ENCODE measurements around the gene TCIRG1.
"Not testable (repeated sequence)": the region's sequence is repeated elsewhere in the genome, so short reads cannot be mapped to it uniquely, and the experiment has no call there.

The TCIRG1 gene

GRCh38 chr11:68090287-68090686, 51.5 kb downstream of the TCIRG1 start:
- ChIA-PET CTCF (interaction anchor here (1.2 to 5.0 kb wide), 2 partner anchors 9 kb away, joined by 3 to 25 read pairs; no protein-coding TSS in a partner anchor), POLR2A (no interaction called here)
- TF ChIP-seq CTCF (IDR thresholded peaks at IDR 0.05; ENCODE audit: control extremely low read depth, extremely low read depth, low read depth, missing control alignments): no peak
- no peak for DNase-seq (ENCODE audit: extremely low spot score)

- ChIA-PET POLR2A (no interaction called here), CTCF (interaction anchor here (1.2 to 5.0 kb wide), 2 partner anchors 9 to 10 kb away, joined by 3 to 25 read pairs; no protein-coding TSS in a partner anchor)
- DNase-seq (ENCODE audit: extremely low spot score): peak; percentile 40
- TF ChIP-seq CTCF (IDR thresholded peaks at IDR 0.05; ENCODE audit: control extremely low read depth, extremely low read depth, low read depth, missing control alignments): no peak
Observed at GRCh38 chr11:68090706-68091105, 51.9 kb downstream of the TCIRG1 start.

GRCh38 chr11:68092411-68092810, 53.6 kb downstream of the TCIRG1 start:
- TF ChIP-seq CTCF (IDR thresholded peaks at IDR 0.05; ENCODE audit: control extremely low read depth, extremely low read depth, low read depth, missing control alignments): no peak
- ChIA-PET CTCF (interaction anchor here (0.9 to 1.4 kb wide), 5 partner anchors 11 to 114 kb away, joined by 3 to 4 read pairs (median 3); no protein-coding TSS in a partner anchor), POLR2A (no interaction called here)
- DNase-seq (ENCODE audit: extremely low spot score): no peak

GRCh38 chr11:68092946-68093345, 54.1 kb downstream of the TCIRG1 start:
- DNase-seq (ENCODE audit: extremely low spot score): not testable (repeated sequence)

GRCh38 chr11:68093565-68093964, 54.7 kb downstream of the TCIRG1 start:
- no peak for DNase-seq (ENCODE audit: extremely low spot score)
- ChIA-PET POLR2A (no interaction called here), CTCF (interaction anchor here (1.3 kb wide), 1 partner anchor 116 kb away, joined by 4 read pairs; no protein-coding TSS in a partner anchor)
- no peak for TF ChIP-seq CTCF (IDR thresholded peaks at IDR 0.05; ENCODE audit: control extremely low read depth, extremely low read depth, low read depth, missing control alignments)

More at GRCh38 chr11:68092946-68093345, 54.1 kb downstream of the TCIRG1 start:
- CTCF ChIA-PET: interaction anchor here (1.4 kb wide), 1 partner anchor 10 kb away, joined by 4 read pairs; no protein-coding TSS in a partner anchor
- POLR2A ChIA-PET: not testable (repeated sequence)

GRCh38 chr11:68096962-68097361, 58.1 kb downstream of the TCIRG1 start:
- POLR2A ChIA-PET: no interaction called here

More at GRCh38 chr11:68096962-68097361, 58.1 kb downstream of the TCIRG1 start:
- CTCF ChIA-PET: interaction anchor here (1.0 kb wide), 1 partner anchor 14 kb away, joined by 3 read pairs; no protein-coding TSS in a partner anchor
- no peak for DNase-seq (ENCODE audit: extremely low spot score)
- TF ChIP-seq CTCF (IDR thresholded peaks at IDR 0.05; ENCODE audit: control extremely low read depth, extremely low read depth, low read depth, missing control alignments): no peak
